Kidney epithelial cell (primary cell): ENCODE data around the gene ECI2. TPM values are rescaled to one million over a fixed set of nuclear protein-coding genes. Genes with fewer than 3 reads are reported as not detected.

ENCODE experiments used
- DNase-seq: peaks from one replicate; pipeline ENCODE4 v3.0.0-alpha.2; 2010; ENCODE audit warnings: low read depth
- H3K27me3 ChIP-seq: 2 replicates; pipeline ENCODE4 v1.6.0; 2011; ENCODE audit warnings: low read length; ENCODE audit not compliant: control insufficient read depth, insufficient read depth
- H3K36me3 ChIP-seq: 2 replicates; pipeline ENCODE4 v1.5.1; 2011; ENCODE audit warnings: low read length; ENCODE audit not compliant: control insufficient read depth, insufficient read depth
- H3K4me3 ChIP-seq: 2 replicates; pipeline ENCODE4 v1.5.1; 2011; ENCODE audit warnings: low read depth, mild to moderate bottlenecking, control low read depth, low read length
- total RNA-seq: library from RNA; depleted of rRNA; stranded (reverse); fragments of >200 nt; gene quantifications from 2 replicates; pipeline ENCODE4 v1.2.3, GENCODE V29; 2015
- TF ChIP-seq, protein P1 (sequence below): IDR thresholded peaks from 2 replicates; pipeline ENCODE4 v1.5.1; 2011; ENCODE audit warnings: mild to moderate bottlenecking, moderate library complexity, low read length, control low read depth, inconsistent platforms; ENCODE audit not compliant: insufficient read depth, poor library complexity, severe bottlenecking

The ECI2 gene
- total RNA-seq, 1 donor from 2014 or later = 43.4 TPM

DNA sequence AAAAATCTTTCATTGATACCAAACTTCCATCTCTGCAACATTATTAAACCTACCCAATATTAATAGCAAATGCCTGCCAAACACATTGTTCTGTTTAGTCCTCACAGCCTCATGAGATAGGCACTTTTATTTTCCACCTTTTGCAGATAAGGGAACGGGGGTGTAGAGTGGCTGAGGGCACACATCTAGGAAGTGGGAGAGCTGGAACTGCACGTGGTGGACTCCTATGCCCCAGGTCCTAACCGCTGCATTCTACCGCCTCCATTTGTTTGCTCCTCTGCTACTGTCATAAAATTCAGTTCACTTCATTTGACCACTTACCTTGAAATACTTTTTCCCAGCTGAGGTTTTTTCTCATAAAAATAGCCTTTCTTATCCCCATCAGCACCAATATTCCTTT is 64.0 kb downstream of the ECI2 start:
- no peak for DNase-seq
- H3K27me3 ChIP-seq = no peaks in the 10 kb centered on the region
- no peaks in the 10 kb centered on the region for H3K36me3 ChIP-seq
- TF ChIP-seq, protein P1, sequence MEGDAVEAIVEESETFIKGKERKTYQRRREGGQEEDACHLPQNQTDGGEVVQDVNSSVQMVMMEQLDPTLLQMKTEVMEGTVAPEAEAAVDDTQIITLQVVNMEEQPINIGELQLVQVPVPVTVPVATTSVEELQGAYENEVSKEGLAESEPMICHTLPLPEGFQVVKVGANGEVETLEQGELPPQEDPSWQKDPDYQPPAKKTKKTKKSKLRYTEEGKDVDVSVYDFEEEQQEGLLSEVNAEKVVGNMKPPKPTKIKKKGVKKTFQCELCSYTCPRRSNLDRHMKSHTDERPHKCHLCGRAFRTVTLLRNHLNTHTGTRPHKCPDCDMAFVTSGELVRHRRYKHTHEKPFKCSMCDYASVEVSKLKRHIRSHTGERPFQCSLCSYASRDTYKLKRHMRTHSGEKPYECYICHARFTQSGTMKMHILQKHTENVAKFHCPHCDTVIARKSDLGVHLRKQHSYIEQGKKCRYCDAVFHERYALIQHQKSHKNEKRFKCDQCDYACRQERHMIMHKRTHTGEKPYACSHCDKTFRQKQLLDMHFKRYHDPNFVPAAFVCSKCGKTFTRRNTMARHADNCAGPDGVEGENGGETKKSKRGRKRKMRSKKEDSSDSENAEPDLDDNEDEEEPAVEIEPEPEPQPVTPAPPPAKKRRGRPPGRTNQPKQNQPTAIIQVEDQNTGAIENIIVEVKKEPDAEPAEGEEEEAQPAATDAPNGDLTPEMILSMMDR = no peak
- no peak overlapping the region for H3K4me3 ChIP-seq

DNA sequence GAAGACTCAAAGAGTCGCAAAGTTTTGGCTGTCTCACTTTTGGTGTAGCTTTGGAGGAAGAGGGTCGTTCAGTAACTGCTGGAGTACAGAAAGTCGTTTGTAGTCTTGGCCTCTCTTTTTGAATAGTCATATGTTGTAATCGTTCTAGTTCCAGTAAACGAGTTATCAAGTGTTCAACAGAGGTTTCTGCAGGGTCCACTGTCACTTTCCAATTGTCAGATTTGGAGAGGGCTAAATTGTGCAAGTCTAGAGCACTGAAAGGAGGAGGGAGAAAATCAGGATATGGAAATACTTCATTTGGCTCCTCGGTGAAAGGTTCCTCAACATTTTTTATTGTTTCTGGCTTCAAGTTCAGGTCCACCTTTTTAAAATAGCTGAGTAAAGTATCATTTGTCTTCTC is 66.2 kb downstream of the ECI2 start:
- Histone ChIP-seq H3K4me3 (no peak overlapping the region), H3K27me3 (no peaks in the 10 kb centered on the region), H3K36me3 (no peaks in the 10 kb centered on the region)
- TF ChIP-seq, protein P1 = no peak
- no peak for DNase-seq

DNA sequence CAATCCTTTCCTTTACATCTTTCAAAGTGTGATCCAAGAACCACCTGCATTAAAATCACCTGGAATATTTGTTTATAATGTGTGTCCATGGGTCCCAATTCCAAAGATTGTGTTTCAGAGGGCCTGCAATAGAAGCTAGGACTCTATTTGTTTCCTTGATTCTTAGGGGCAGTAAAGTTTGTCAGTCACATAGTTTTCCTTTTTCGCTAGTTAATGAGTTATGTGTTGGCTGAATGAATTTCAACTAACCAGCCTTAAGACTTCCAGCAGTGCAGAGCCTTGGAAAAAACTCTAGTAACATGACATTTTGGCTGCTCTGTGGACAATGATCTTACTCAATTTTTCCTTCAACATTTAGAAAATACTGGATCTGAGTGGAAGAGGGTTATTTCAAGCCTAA is 67.7 kb downstream of the ECI2 start:
- DNase-seq = no peak
- TF ChIP-seq, protein P1 = no peak

GRCh38 chr6:4066029-4066755 is 69.2 kb downstream of the ECI2 start:
- no peak overlapping the region for H3K4me3 ChIP-seq
- TF ChIP-seq, protein P1 = no peak
- no peaks in the 10 kb centered on the region for H3K36me3 ChIP-seq
- no peak for DNase-seq
- no peaks in the 10 kb centered on the region for H3K27me3 ChIP-seq

More for the DNA sequence above, 67.7 kb downstream of the ECI2 start:
- H3K36me3 ChIP-seq = no peaks in the 10 kb centered on the region
- no peaks in the 10 kb centered on the region for H3K27me3 ChIP-seq
- H3K4me3 ChIP-seq = no peak overlapping the region

Other genes with a start within 250 kb of the ECI2 start
- not detected in 2 replicates for gene FAM217A, start 56.4 kb downstream of the ECI2 start, total RNA-seq